ENCODE data around the gene ME3.

ME3 gene

DNA sequence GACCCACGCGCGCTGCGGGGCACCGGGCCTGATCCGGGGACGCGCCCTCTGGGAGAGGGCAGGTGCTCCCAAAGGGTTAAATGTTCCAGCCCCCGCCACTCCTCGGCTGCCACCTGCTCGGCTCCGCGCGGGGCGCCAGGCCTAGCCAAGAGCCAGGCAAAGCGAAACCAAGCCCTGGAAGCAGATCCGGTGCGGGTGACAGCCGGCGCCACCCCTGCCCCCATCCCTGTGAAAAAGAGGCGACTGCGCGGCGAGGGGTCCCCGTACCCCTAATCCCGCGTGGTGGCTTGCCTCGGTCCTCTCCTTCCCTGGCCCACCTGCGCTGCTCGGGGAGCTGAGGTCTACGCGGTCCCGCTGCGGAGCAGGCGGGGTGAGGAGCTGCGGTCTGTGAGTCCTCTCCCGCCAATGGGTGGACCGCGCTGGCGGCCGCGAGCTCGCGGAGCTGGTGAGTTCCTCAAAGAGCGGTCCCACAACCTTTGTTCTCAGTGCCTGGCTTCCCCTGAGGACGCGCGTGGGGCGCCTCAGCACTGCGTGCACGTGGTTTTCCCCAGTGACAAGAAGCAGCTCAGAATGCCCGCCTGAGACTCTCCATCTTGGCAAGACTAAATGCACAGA lies at the start of gene ME3:
Gene ME3 (minus strand): TSS at position 610 of the 615 bp plus-strand sequence.
- DNase-seq, result peak in 47 of 51 donors; percentile 8 to 82 (median 53)

GRCh38 chr11:86722006-86722405 lies 49.6 kb upstream of the ME3 start:
- DNase-seq, result no peak

DNA sequence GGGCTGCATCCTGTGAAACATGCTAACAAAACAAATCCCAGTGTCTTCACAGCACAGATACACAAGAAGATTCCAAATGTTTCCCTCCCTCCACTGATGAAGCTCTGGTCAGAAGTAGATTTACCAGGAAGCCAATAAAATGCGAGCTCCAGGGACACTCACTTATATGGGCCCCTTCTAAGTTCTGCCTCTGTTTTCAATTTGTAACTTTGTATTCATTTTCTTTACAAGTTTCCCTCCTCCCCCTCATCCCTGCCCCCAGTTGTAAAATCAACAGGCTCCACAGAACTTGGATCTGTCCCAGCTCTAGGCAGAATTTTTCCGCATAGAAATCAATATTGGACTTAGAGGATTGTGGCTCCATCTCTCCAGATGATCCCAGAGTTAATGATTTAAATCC lies 48.1 kb upstream of the ME3 start:
- no peak for DNase-seq

GRCh38 chr11:86719781-86720463 lies 47.5 kb upstream of the ME3 start:
- DNase-seq, result no peak

GRCh38 chr11:86718999-86719398 lies 46.6 kb upstream of the ME3 start:
- DNase-seq, result no peak

GRCh38 chr11:86718521-86718920 lies 46.1 kb upstream of the ME3 start:
- DNase-seq, result no peak

DNA sequence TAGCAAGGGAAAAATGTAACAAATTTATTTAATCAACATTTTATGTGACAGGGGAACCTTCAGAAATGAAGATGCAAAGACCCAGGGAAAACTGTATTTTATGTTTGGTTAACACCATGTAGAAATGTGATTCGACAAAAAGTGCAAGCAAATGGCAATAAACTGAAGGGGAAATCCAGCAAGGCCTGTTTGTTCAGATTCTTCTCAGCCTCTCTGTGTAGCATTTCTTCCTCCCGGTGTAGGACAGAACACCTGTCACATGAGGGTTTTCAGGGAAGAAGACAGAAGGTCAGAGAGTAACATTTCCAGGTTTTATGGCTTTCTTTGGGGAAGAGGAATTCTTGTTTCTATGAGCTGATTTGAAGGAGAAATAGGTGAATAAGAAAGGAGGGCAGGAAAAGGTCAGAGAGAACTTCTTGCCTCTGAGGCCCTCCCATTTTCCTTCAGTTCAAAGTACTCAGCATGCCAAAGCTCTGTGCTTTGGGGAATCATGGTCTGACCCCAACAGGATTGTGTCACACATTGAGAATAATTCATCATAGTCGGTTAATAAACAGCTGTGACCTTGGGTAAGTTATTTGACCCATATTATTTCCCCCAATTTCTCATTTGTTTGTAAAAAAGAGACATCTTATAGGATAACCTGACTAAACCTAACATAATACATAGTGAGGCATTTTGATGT lies 45.5 kb upstream of the ME3 start:
- no peak for DNase-seq

DNA sequence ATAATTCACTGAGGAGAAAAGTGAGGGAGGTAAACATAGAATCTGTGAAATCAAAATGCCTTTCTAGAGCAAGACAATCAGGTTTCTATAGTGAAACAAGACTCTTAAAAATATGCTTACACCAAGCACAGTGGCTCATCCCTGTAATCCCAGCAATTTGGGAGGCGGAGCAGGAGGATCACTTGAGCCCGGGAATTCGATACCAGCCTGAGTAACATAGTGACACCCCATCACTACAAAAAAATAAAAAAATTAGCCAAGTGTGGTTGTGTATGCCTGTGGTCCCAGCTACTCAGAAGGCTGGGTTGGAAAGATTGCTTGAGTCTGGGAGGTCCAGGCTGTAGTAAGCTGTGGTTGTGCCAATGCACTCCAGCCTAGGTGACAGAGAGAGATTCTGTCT lies 43.2 kb upstream of the ME3 start:
- DNase-seq, result no peak

DNA sequence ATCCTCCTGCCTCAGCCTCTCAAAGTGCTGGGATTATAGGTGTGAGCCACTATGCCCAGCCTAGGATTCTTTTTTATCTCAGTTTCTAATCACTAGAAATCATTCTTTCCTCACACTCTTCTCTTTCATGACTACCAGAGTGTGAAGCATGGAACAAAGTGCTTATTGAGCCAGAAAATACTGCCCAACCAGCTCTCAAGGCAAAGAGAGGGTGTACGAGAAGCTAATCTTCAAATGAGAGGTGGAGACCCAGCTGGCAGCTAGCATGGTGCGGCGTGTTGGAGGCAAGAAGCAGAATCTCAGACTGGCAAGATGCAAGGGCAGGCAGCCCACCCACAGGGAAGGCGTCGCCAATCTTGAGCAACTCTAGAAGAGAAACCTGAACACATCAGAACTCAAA lies 41.1 kb upstream of the ME3 start:
- DNase-seq, result no peak

DNA sequence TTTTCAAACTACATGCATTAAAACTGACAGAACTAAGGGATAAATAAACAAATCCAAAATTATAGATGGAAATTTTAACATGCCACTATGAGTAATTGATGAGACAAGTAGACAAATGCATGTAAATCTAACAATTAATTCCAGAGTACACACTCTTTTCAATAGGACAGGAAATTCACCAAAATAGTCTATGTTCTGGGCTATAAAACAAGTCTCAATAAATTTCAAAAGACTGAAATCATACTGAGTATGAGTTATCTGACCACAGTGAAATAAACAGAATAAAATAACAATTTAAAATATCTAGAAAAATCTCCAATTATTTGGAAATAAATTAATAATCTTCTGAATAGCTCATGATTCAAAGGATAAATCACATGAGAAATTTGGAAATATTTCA lies 38.5 kb upstream of the ME3 start:
- no peak for DNase-seq

GRCh38 chr11:86708669-86709068 lies 36.3 kb upstream of the ME3 start:
- no peak for DNase-seq

- no peak for DNase-seq
Measured at GRCh38 chr11:86706338-86707131, 34.1 kb upstream of the ME3 start.

DNA sequence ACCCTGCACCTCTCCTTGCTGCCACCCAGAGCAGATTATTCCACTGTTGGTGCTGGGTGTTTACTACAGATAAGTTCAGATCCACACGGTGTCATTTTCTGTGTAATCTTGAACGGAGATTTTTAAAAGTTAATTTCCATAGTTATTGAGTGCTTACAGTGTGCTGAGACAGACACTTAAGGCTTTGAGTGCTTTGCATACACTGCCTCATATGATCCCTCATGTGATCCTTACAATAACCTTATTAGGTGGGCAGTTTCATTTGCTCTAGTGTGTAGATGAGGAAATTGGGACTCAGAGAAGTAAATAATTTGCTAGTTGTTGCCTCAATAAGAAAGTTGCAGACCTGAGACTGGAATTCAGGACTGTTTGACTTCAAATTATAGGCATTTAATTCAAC lies 32.3 kb upstream of the ME3 start:
- DNase-seq, result no peak

DNA sequence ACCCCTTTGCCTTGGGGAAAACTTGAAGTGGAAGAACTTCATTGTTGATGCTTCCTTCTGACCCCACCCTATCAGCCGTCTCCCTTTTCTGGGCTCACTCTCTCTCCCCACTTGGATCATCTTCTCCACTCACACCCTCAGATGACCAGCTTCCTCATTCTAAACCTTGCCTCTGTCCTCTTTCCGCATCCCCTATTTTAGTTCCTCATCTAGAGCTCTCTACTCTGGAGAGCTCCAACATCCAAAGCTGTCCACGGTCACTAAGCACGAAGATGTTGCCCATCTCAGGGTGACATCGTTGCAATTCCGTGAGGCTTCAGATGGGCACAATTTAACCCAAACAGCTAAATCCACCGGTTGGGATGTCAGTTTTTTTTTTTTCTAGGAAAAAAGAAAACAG lies 31.6 kb upstream of the ME3 start:
- no peak for DNase-seq

DNA sequence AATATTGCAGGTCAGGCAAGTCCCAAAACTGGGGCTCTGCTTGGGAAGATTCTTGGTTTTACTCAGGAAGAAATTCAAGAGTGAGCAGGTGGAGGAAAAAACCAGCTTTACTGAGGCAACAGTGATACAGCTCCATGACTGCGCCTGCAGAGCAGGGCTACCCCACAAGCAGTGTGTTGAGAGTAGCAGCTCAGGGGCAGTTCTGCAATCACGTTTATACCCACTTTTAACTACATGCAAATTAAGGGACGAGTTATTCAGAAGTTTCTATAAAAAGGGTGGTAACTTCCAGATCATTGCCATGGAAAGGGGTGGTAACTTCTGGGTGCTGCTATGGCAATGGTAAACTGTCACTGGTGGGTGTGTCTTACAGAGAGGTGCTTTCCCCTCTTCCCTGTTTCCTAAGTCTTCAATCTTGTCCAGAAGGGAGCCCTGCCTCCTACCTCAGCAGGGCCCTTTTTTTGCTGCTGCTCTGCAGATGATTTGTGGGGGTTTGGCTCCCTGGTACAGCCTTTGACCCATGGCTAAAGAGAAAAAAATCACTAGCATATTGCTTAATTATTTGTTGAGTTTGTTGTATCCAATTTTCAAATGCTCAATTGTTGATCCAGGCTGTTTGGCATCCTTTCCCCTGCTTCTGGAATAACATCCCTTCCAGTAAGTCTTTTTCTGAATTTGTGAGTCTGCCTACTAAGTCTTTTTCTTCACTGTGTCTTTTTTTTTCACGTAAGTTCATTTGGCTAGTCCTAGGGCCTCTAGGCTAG lies 30.0 kb upstream of the ME3 start:
- no peak for DNase-seq

- no peak for DNase-seq
Measured at GRCh38 chr11:86699040-86699791, 26.8 kb upstream of the ME3 start.

- DNase-seq, result no peak
Measured at GRCh38 chr11:86698639-86699038, 26.2 kb upstream of the ME3 start.

- no peak for DNase-seq
Measured at GRCh38 chr11:86696451-86696850, 24.0 kb upstream of the ME3 start.

GRCh38 chr11:86696004-86696403 lies 23.6 kb upstream of the ME3 start:
- no peak for DNase-seq

DNA sequence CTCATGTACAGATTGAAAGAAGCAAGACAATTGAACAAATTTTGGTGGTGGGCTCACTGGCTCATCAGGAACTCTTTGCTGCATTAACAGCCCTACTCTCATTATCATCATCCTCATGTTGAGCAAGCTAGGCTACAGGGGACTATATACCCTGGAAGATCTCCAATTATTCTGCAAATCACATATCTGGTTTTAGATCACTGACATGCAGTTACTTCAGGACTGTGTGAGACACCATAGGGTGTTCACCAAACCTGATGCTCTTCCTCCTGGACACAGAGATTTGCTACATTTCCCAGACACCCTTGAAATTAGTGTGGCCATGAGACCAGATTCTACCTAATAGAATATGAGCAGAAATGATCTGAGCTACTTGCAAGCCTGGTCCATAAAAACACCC lies 23.0 kb upstream of the ME3 start:
- DNase-seq, result no peak

GRCh38 chr11:86693518-86693917 lies 21.1 kb upstream of the ME3 start:
- DNase-seq, result no peak
